T-helper 1 cell treated with Interleukin-12 subunit alpha and Interleukin-12 subunit beta and Interleukin-4 antibody, amounts not matched to agents 30 ng/mL and 1 ng/mL, for 36 hours (primary cell): ENCODE results near the gene ZDHHC19. TPM values are rescaled to one million over a fixed set of nuclear protein-coding genes. Genes with fewer than 3 reads are reported as not detected.

Experiments used
- intact Hi-C: fragments of 100-400 bp; cut with micrococcal nuclease; formaldehyde crosslinking; loops from one replicate; pipeline ENCODE4 v1.15.1; 2024
- total RNA-seq: library from RNA; stranded (reverse); gene quantifications from 2 replicates; pipeline ENCODE4 v1.2.3, GENCODE V29; 2022

Gene ZDHHC19
- total RNA-seq, 1 donor from 2014 or later = not detected

- intact Hi-C loops = no loop called here
Observed at GRCh38 chr3:196156160-196156559, 55.0 kb downstream of the ZDHHC19 start.

GRCh38 chr3:196150481-196150880, 60.7 kb downstream of the ZDHHC19 start:
- intact Hi-C loops = no loop called here

GRCh38 chr3:196149831-196150301, 61.3 kb downstream of the ZDHHC19 start:
- intact Hi-C loops = no loop called here

GRCh38 chr3:196149375-196149774, 61.8 kb downstream of the ZDHHC19 start:
- intact Hi-C loops = no loop called here

Other genes starting within 250 kb of the ZDHHC19 start
- gene TFRC, start 129.3 kb downstream of the ZDHHC19 start, total RNA-seq = 565 and 577 TPM in 2 replicates
- gene SLC51A, start 5.1 kb upstream of the ZDHHC19 start, total RNA-seq = not detected in 2 replicates
- gene PCYT1A, start 76.3 kb upstream of the ZDHHC19 start, total RNA-seq = 95.3 and 104 TPM in 2 replicates
- gene DYNLT2B, start 106.8 kb upstream of the ZDHHC19 start, total RNA-seq = 17.2 and 17.8 TPM in 2 replicates
- gene TM4SF19, start 127.0 kb upstream of the ZDHHC19 start, total RNA-seq = not detected in 2 replicates
- gene UBXN7, start 221.0 kb upstream of the ZDHHC19 start, total RNA-seq = 45.3 and 47.7 TPM in 2 replicates